ENCODE results near the gene ARHGAP11A.

Gene ARHGAP11A

GRCh38 chr15:32674681-32675080 is 59.4 kb downstream of the ARHGAP11A start:
- no peaks in the 10 kb centered on the region for H3K36me3 ChIP-seq (ENCODE audit: control insufficient read depth in 2 of 2, insufficient read depth in 2 of 2, low read length in 2 of 2)
- H3K9ac ChIP-seq (ENCODE audit: low read length in 2 of 2): no peak overlapping the region
- no peak overlapping the region for H3K27ac ChIP-seq (ENCODE audit: low read length)
- no peaks in the 10 kb centered on the region for H3K9me3 ChIP-seq (ENCODE audit: control insufficient read depth in 2 of 2, low read length in 2 of 2)
- no peaks in the 10 kb centered on the region for H3K27me3 ChIP-seq (ENCODE audit: control insufficient read depth in 1 of 2, insufficient read depth in 2 of 2, low read length in 2 of 2)
- peaks cover 19% of the 10 kb centered on the region for H3K4me1 ChIP-seq (ENCODE audit: control insufficient read depth, insufficient read depth, low read length)
- no peak overlapping the region for H3K4me3 ChIP-seq (ENCODE audit: low read length in 2 of 2)

GRCh38 chr15:32675466-32675865 is 60.2 kb downstream of the ARHGAP11A start:
- H3K36me3 ChIP-seq (ENCODE audit: control insufficient read depth in 2 of 2, insufficient read depth in 2 of 2, low read length in 2 of 2): no peaks in the 10 kb centered on the region
- H3K9ac ChIP-seq (ENCODE audit: low read length in 2 of 2): no peak overlapping the region
- no peaks in the 10 kb centered on the region for H3K27me3 ChIP-seq (ENCODE audit: control insufficient read depth in 1 of 2, insufficient read depth in 2 of 2, low read length in 2 of 2)
- H3K9me3 ChIP-seq (ENCODE audit: control insufficient read depth in 2 of 2, low read length in 2 of 2): no peaks in the 10 kb centered on the region
- peak overlapping the region; percentile 0 for H3K27ac ChIP-seq (ENCODE audit: low read length)
- no peak overlapping the region for H3K4me3 ChIP-seq (ENCODE audit: low read length in 2 of 2)
- H3K4me1 ChIP-seq (ENCODE audit: control insufficient read depth, insufficient read depth, low read length): peaks cover 19% of the 10 kb centered on the region

GRCh38 chr15:32676169-32676568 is 60.9 kb downstream of the ARHGAP11A start:
- Histone ChIP-seq H3K27ac (ENCODE audit: low read length) (peak overlapping the region; percentile 6), H3K36me3 (ENCODE audit: control insufficient read depth in 2 of 2, insufficient read depth in 2 of 2, low read length in 2 of 2) (no peaks in the 10 kb centered on the region), H3K9ac (ENCODE audit: low read length in 2 of 2) (no peak overlapping the region), H3K4me3 (ENCODE audit: low read length in 2 of 2) (no peak overlapping the region), H3K4me1 (ENCODE audit: control insufficient read depth, insufficient read depth, low read length) (peaks cover 19% of the 10 kb centered on the region), H3K9me3 (ENCODE audit: control insufficient read depth in 2 of 2, low read length in 2 of 2) (no peaks in the 10 kb centered on the region), H3K27me3 (ENCODE audit: control insufficient read depth in 1 of 2, insufficient read depth in 2 of 2, low read length in 2 of 2) (no peaks in the 10 kb centered on the region)

GRCh38 chr15:32677238-32677750 is 62.0 kb downstream of the ARHGAP11A start:
- no peak overlapping the region for H3K4me3 ChIP-seq (ENCODE audit: low read length in 2 of 2)

GRCh38 chr15:32679298-32679690 is 64.0 kb downstream of the ARHGAP11A start:
- H3K27ac ChIP-seq (ENCODE audit: low read length): no peak overlapping the region
- peaks cover 19% of the 10 kb centered on the region for H3K4me1 ChIP-seq (ENCODE audit: control insufficient read depth, insufficient read depth, low read length)
- no peak overlapping the region for H3K9ac ChIP-seq (ENCODE audit: low read length in 2 of 2)
- no peak overlapping the region for H3K4me3 ChIP-seq (ENCODE audit: low read length in 2 of 2)
- H3K27me3 ChIP-seq (ENCODE audit: control insufficient read depth in 1 of 2, insufficient read depth in 2 of 2, low read length in 2 of 2): no peaks in the 10 kb centered on the region
- no peaks in the 10 kb centered on the region for H3K36me3 ChIP-seq (ENCODE audit: control insufficient read depth in 2 of 2, insufficient read depth in 2 of 2, low read length in 2 of 2)
- H3K9me3 ChIP-seq (ENCODE audit: control insufficient read depth in 2 of 2, low read length in 2 of 2): no peaks in the 10 kb centered on the region

More at GRCh38 chr15:32677238-32677750, 62.0 kb downstream of the ARHGAP11A start:
- no peaks in the 10 kb centered on the region for H3K27me3 ChIP-seq (ENCODE audit: control insufficient read depth in 1 of 2, insufficient read depth in 2 of 2, low read length in 2 of 2)
- H3K36me3 ChIP-seq (ENCODE audit: control insufficient read depth in 2 of 2, insufficient read depth in 2 of 2, low read length in 2 of 2): no peaks in the 10 kb centered on the region
- peaks cover 15% of the 10 kb centered on the region for H3K4me1 ChIP-seq (ENCODE audit: control insufficient read depth, insufficient read depth, low read length)
- H3K9me3 ChIP-seq (ENCODE audit: control insufficient read depth in 2 of 2, low read length in 2 of 2): no peaks in the 10 kb centered on the region
- no peak overlapping the region for H3K9ac ChIP-seq (ENCODE audit: low read length in 2 of 2)
- no peak overlapping the region for H3K27ac ChIP-seq (ENCODE audit: low read length)

GRCh38 chr15:32682569-32682968 is 67.3 kb downstream of the ARHGAP11A start:
- Histone ChIP-seq H3K9ac (ENCODE audit: low read length in 2 of 2) (no peak overlapping the region), H3K4me1 (ENCODE audit: control insufficient read depth, insufficient read depth, low read length) (peaks cover 7% of the 10 kb centered on the region), H3K9me3 (ENCODE audit: control insufficient read depth in 2 of 2, low read length in 2 of 2) (no peaks in the 10 kb centered on the region), H3K27ac (ENCODE audit: low read length) (no peak overlapping the region), H3K36me3 (ENCODE audit: control insufficient read depth in 2 of 2, insufficient read depth in 2 of 2, low read length in 2 of 2) (no peaks in the 10 kb centered on the region), H3K27me3 (ENCODE audit: control insufficient read depth in 1 of 2, insufficient read depth in 2 of 2, low read length in 2 of 2) (no peaks in the 10 kb centered on the region), H3K4me3 (ENCODE audit: low read length in 2 of 2) (peak overlapping the region in 1 of 2 donors; percentile 10)

- Histone ChIP-seq H3K9me3 (ENCODE audit: control insufficient read depth in 2 of 2, low read length in 2 of 2) (no peaks in the 10 kb centered on the region), H3K4me3 (ENCODE audit: low read length in 2 of 2) (no peak overlapping the region), H3K27me3 (ENCODE audit: control insufficient read depth in 1 of 2, insufficient read depth in 2 of 2, low read length in 2 of 2) (no peaks in the 10 kb centered on the region), H3K4me1 (ENCODE audit: control insufficient read depth, insufficient read depth, low read length) (peaks cover 7% of the 10 kb centered on the region), H3K9ac (ENCODE audit: low read length in 2 of 2) (no peak overlapping the region), H3K27ac (ENCODE audit: low read length) (no peak overlapping the region), H3K36me3 (ENCODE audit: control insufficient read depth in 2 of 2, insufficient read depth in 2 of 2, low read length in 2 of 2) (no peaks in the 10 kb centered on the region)
Measured at GRCh38 chr15:32682977-32683630, 67.8 kb downstream of the ARHGAP11A start.

GRCh38 chr15:32683906-32684584 is 68.7 kb downstream of the ARHGAP11A start:
- H3K9me3 ChIP-seq (ENCODE audit: control insufficient read depth in 2 of 2, low read length in 2 of 2): no peaks in the 10 kb centered on the region
- no peaks in the 10 kb centered on the region for H3K27me3 ChIP-seq (ENCODE audit: control insufficient read depth in 1 of 2, insufficient read depth in 2 of 2, low read length in 2 of 2)
- no peak overlapping the region for H3K4me3 ChIP-seq (ENCODE audit: low read length in 2 of 2)
- peaks cover 7% of the 10 kb centered on the region for H3K4me1 ChIP-seq (ENCODE audit: control insufficient read depth, insufficient read depth, low read length)
- no peak overlapping the region for H3K9ac ChIP-seq (ENCODE audit: low read length in 2 of 2)
- H3K36me3 ChIP-seq (ENCODE audit: control insufficient read depth in 2 of 2, insufficient read depth in 2 of 2, low read length in 2 of 2): no peaks in the 10 kb centered on the region
- no peak overlapping the region for H3K27ac ChIP-seq (ENCODE audit: low read length)

- Histone ChIP-seq H3K4me3 (ENCODE audit: low read length in 2 of 2) (no peak overlapping the region), H3K9me3 (ENCODE audit: control insufficient read depth in 2 of 2, low read length in 2 of 2) (no peaks in the 10 kb centered on the region), H3K27me3 (ENCODE audit: control insufficient read depth in 1 of 2, insufficient read depth in 2 of 2, low read length in 2 of 2) (no peaks in the 10 kb centered on the region), H3K27ac (ENCODE audit: low read length) (no peak overlapping the region), H3K4me1 (ENCODE audit: control insufficient read depth, insufficient read depth, low read length) (peaks cover 7% of the 10 kb centered on the region), H3K9ac (ENCODE audit: low read length in 2 of 2) (no peak overlapping the region), H3K36me3 (ENCODE audit: control insufficient read depth in 2 of 2, insufficient read depth in 2 of 2, low read length in 2 of 2) (no peaks in the 10 kb centered on the region)
Measured at GRCh38 chr15:32685576-32685975, 70.3 kb downstream of the ARHGAP11A start.

- Histone ChIP-seq H3K9me3 (ENCODE audit: control insufficient read depth in 2 of 2, low read length in 2 of 2) (no peaks in the 10 kb centered on the region), H3K27me3 (ENCODE audit: control insufficient read depth in 1 of 2, insufficient read depth in 2 of 2, low read length in 2 of 2) (no peaks in the 10 kb centered on the region), H3K36me3 (ENCODE audit: control insufficient read depth in 2 of 2, insufficient read depth in 2 of 2, low read length in 2 of 2) (no peaks in the 10 kb centered on the region), H3K4me3 (ENCODE audit: low read length in 2 of 2) (no peak overlapping the region), H3K9ac (ENCODE audit: low read length in 2 of 2) (no peak overlapping the region), H3K27ac (ENCODE audit: low read length) (no peak overlapping the region), H3K4me1 (ENCODE audit: control insufficient read depth, insufficient read depth, low read length) (peaks cover 3% of the 10 kb centered on the region)
Measured at GRCh38 chr15:32687556-32687955, 72.3 kb downstream of the ARHGAP11A start.

- H3K9me3 ChIP-seq (ENCODE audit: control insufficient read depth in 2 of 2, low read length in 2 of 2): no peaks in the 10 kb centered on the region
- no peak overlapping the region for H3K4me3 ChIP-seq (ENCODE audit: low read length in 2 of 2)
- H3K4me1 ChIP-seq (ENCODE audit: control insufficient read depth, insufficient read depth, low read length): no peaks in the 10 kb centered on the region
- no peak overlapping the region for H3K9ac ChIP-seq (ENCODE audit: low read length in 2 of 2)
- H3K27ac ChIP-seq (ENCODE audit: low read length): no peak overlapping the region
- no peaks in the 10 kb centered on the region for H3K27me3 ChIP-seq (ENCODE audit: control insufficient read depth in 1 of 2, insufficient read depth in 2 of 2, low read length in 2 of 2)
- H3K36me3 ChIP-seq (ENCODE audit: control insufficient read depth in 2 of 2, insufficient read depth in 2 of 2, low read length in 2 of 2): no peaks in the 10 kb centered on the region
Measured at GRCh38 chr15:32688151-32688639, 72.9 kb downstream of the ARHGAP11A start.

All from stomach smooth muscle (tissue), 2 donors.